Activated CD8-positive, alpha-beta memory T cell treated with anti-CD3 and anti-CD28 coated beads, Interleukin-2, amount 10 ng/mL, durations not matched to agents 7 days and 5 days (primary cell): ENCODE measurements around the gene OLFML2A. TPM values are rescaled to one million over a fixed set of nuclear protein-coding genes. Genes with fewer than 3 reads are reported as not detected.
A peak's percentile ranks its signal among the peaks of the same experiment; 100 is the strongest.

ENCODE experiments used
- ATAC-seq: fragments of 150-1000 bp; cut with Tn5 transposase; one replicate; pipeline ENCODE4 v1.10.0; 2021; ENCODE audit warnings: moderate library complexity
- CTCF ChIA-PET: fragments of 350-600 bp; sonication (Branson Sonifier 250); formaldehyde crosslinking; loops from one replicate; lab custom pipeline; 2021; ENCODE audit warnings: antibody characterized with exemption; lab: Charles Lee
- DNase-seq: peaks from one replicate; pipeline ENCODE4 v3.0.0-alpha.2; 2020
- H3K27ac Mint-ChIP-seq: one replicate; pipeline ENCODE4 v1.8.0; 2021; ENCODE audit warnings: mild to moderate bottlenecking, mixed read lengths
- H3K27me3 Mint-ChIP-seq: one replicate; pipeline ENCODE4 v1.8.0; 2021; ENCODE audit warnings: mixed read lengths
- H3K36me3 Mint-ChIP-seq: one replicate; pipeline ENCODE4 v1.8.0; 2021; ENCODE audit warnings: mild to moderate bottlenecking, mixed read lengths
- H3K4me1 Mint-ChIP-seq: one replicate; pipeline ENCODE4 v1.8.0; 2021; ENCODE audit warnings: mixed read lengths
- H3K4me3 Mint-ChIP-seq: one replicate; pipeline ENCODE4 v1.8.0; 2021; ENCODE audit warnings: mild to moderate bottlenecking, moderate library complexity, mixed read lengths
- H3K9me3 Mint-ChIP-seq: one replicate; pipeline ENCODE4 v1.8.0; 2022; ENCODE audit warnings: low read depth, mixed read lengths
- total RNA-seq, 2 experiments: library from RNA; stranded (reverse); gene quantifications; one replicate each; pipeline ENCODE4 v1.2.3, GENCODE V29; 2021

OLFML2A gene
- total RNA-seq, 2 experiments from 2014 or later = not detected

GRCh38 chr9:124764774-124765438 lies 12.0 kb upstream of the OLFML2A start:
- no peak overlapping the region for H3K27ac Mint-ChIP-seq
- peaks cover 94% of the 10 kb centered on the region for H3K27me3 Mint-ChIP-seq
- DNase-seq = no peak
- no peak for ATAC-seq
- H3K9me3 Mint-ChIP-seq = no peaks in the 10 kb centered on the region
- H3K36me3 Mint-ChIP-seq = no peaks in the 10 kb centered on the region
- CTCF ChIA-PET = interaction anchor here (1.5 to 3.0 kb wide), 4 partner anchors 7 to 88 kb away, joined by 4 to 14 read pairs (median 10); partner anchors contain the start of genes NR6A1, OLFML2A and WDR38
- H3K4me3 Mint-ChIP-seq = no peak overlapping the region
- peaks cover 8% of the 10 kb centered on the region for H3K4me1 Mint-ChIP-seq

DNA sequence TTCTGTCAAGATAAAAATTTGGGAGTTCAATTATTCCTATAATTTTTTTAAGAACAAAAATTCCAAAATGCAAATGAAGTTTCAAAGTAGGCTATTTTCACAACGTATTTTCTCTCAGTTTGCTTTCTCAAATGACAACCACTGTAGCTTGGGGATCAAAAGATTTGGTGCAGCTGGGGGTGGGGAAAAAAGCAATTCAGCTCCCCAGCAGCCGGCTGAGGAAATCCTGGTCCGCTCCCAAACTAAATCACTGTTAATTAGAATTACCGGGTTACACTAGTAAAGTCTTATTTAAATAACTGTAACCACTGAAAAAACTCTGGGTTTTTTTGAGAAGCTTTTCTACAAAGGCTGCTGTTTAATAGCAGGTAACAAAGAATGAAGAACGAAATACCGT lies 11.5 kb upstream of the OLFML2A start:
- no peak overlapping the region for H3K27ac Mint-ChIP-seq

GRCh38 chr9:124766326-124766725 lies 10.6 kb upstream of the OLFML2A start:
- no peaks in the 10 kb centered on the region for H3K9me3 Mint-ChIP-seq
- no peak for DNase-seq
- no peak overlapping the region for H3K4me3 Mint-ChIP-seq
- no peaks in the 10 kb centered on the region for H3K36me3 Mint-ChIP-seq
- peaks cover 86% of the 10 kb centered on the region for H3K27me3 Mint-ChIP-seq
- ATAC-seq = no peak
- CTCF ChIA-PET = interaction anchor here (0.7 to 2.4 kb wide), 6 partner anchors 8 to 86 kb away, joined by 3 to 18 read pairs (median 5); partner anchors contain the start of genes OLFML2A and WDR38
- H3K4me1 Mint-ChIP-seq = peaks cover 13% of the 10 kb centered on the region
- H3K27ac Mint-ChIP-seq = no peak overlapping the region

More for the DNA sequence above, 11.5 kb upstream of the OLFML2A start:
- DNase-seq (no peak), ATAC-seq (no peak)
- CTCF ChIA-PET = interaction anchor here (1.1 to 2.4 kb wide), 5 partner anchors 9 to 87 kb away, joined by 4 to 18 read pairs (median 7); partner anchors contain the start of genes OLFML2A and WDR38
- Mint-ChIP-seq H3K4me3 (no peak overlapping the region), H3K36me3 (no peaks in the 10 kb centered on the region), H3K9me3 (no peaks in the 10 kb centered on the region), H3K4me1 (peaks cover 11% of the 10 kb centered on the region), H3K27me3 (peaks cover 95% of the 10 kb centered on the region)

DNA sequence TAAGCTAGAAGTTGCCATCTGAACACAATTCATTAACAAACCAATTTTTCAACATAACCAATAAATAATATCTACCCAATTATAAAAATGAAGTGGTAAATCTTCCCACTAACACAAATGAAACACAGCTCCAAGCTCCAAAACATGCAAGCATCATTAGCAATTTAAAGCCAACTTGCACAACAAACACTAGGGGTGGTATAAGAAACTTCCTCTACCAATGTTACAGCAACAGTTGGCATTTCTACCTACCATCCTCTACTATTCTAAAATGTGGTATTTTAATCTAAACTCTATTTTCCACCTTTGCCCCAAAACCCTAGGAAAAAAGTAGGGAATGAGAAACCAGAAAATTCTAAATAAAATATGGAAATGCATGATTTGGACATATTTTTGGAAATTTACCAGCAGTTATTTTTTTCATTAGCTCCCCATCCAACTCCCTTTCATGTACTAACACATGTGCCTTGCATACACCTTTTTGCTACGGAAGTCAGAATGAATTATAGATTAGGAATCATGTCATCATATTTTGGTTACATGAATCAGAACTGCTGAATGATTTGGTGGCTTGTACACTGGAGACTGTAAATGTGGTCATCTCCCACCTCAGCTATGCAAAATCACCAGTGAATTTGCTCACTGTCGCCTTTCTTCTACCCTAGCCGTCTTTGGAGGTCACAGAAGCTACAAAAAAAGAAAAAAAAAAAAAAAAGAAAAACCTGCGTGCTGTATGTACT lies 9.9 kb upstream of the OLFML2A start:
- ATAC-seq (no peak), DNase-seq (no peak)
- no peak overlapping the region for H3K4me3 Mint-ChIP-seq
- peaks cover 19% of the 10 kb centered on the region for H3K4me1 Mint-ChIP-seq
- CTCF ChIA-PET = interaction anchor here (0.7 to 2.4 kb wide), 5 partner anchors 10 to 86 kb away, joined by 3 to 18 read pairs (median 4); partner anchors contain the start of genes OLFML2A and WDR38
- H3K27ac Mint-ChIP-seq = no peak overlapping the region
- H3K9me3 Mint-ChIP-seq = no peaks in the 10 kb centered on the region
- H3K36me3 Mint-ChIP-seq = no peaks in the 10 kb centered on the region
- H3K27me3 Mint-ChIP-seq = peaks cover 82% of the 10 kb centered on the region

DNA sequence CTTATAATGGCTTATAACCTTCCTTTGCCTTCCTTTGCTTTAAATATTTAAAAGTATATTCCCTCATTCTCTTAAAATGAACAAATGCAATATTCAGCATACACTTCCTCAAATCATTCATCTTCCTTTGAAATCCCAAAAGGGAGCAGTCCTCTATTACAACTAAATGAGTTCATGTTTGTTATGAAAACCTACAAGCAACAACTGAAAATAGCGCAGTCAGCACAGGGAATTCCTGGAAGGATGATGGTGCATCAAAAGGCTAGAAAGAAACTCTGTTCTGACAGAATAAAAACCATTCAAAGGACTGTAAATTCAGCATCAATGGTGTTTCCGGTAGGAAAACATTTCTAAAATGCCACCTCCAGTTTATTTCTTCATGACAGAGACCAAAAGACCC lies 9.1 kb upstream of the OLFML2A start:
- no peak for DNase-seq
- Mint-ChIP-seq H3K4me3 (no peak overlapping the region), H3K27ac (no peak overlapping the region), H3K9me3 (no peaks in the 10 kb centered on the region), H3K27me3 (peaks cover 83% of the 10 kb centered on the region), H3K36me3 (no peaks in the 10 kb centered on the region), H3K4me1 (peaks cover 26% of the 10 kb centered on the region)
- CTCF ChIA-PET = interaction anchor here (2.4 to 13.1 kb wide), 2 partner anchors 83 to 85 kb away, joined by 18 to 380 read pairs; partner anchors contain the start of gene WDR38
- ATAC-seq = no peak

- H3K36me3 Mint-ChIP-seq = no peaks in the 10 kb centered on the region
- peaks cover 28% of the 10 kb centered on the region for H3K4me1 Mint-ChIP-seq
- no peaks in the 10 kb centered on the region for H3K9me3 Mint-ChIP-seq
- ATAC-seq = no peak
- DNase-seq = no peak
- no peak overlapping the region for H3K4me3 Mint-ChIP-seq
- CTCF ChIA-PET = interaction anchor here (1.4 to 13.1 kb wide), 3 partner anchors 8 to 82 kb away, joined by 4 to 380 read pairs (median 6); partner anchors contain the start of genes OLFML2A and WDR38
- no peak overlapping the region for H3K27ac Mint-ChIP-seq
- peaks cover 78% of the 10 kb centered on the region for H3K27me3 Mint-ChIP-seq
These were observed 8.6 kb upstream of the OLFML2A start for GRCh38 chr9:124768334-124768733.

GRCh38 chr9:124768750-124769548 lies 8.0 kb upstream of the OLFML2A start:
- peaks cover 74% of the 10 kb centered on the region for H3K27me3 Mint-ChIP-seq
- CTCF ChIA-PET = interaction anchor here (0.8 to 13.1 kb wide), 4 partner anchors 8 to 375 kb away, joined by 3 to 380 read pairs (median 5); partner anchors contain the start of genes OLFML2A and WDR38
- H3K4me1 Mint-ChIP-seq = peaks cover 35% of the 10 kb centered on the region
- no peak for DNase-seq
- no peak overlapping the region for H3K27ac Mint-ChIP-seq
- no peaks in the 10 kb centered on the region for H3K36me3 Mint-ChIP-seq
- no peaks in the 10 kb centered on the region for H3K9me3 Mint-ChIP-seq
- no peak for ATAC-seq
- peak overlapping the region; percentile 74 for H3K4me3 Mint-ChIP-seq

DNA sequence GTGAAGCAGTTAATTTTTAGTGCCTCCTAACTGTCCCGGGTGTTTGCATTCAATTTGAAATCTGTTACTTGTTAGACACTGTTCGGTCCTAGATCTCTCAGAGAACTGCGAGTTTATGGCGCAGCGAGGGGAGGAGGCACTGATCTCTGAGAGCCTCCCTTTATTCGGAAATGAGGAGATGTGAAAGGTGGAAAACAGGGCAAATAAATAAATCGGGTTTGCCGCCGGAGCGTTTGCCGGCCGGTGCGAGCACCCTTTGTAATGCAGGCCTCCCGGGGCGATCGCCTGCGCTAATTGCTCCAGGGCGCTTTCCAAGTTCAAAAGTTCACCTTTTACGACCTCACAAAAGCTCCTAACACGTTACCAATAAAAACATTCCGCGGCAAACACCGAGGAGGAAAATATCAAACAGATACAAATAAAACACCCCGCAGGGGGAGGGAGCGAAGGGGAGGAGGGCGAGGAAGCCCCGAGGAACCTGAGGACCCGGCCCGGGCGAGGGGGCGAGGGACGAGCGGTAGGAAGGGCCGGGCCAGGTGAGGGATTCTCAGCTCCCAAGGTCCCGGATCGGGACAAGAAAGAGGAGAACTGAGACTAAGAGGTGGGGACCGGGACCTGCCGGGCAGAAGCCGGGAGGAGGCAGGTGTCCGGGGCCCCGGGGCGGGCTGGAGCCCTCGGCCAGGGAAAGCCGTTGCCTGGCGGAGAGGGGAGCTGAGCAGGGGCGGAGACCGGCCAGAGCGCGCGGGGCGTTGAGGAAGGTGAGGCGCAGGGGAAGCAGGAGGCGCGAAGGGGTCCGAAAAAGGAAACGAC lies 7.2 kb upstream of the OLFML2A start:
- no peak overlapping the region for H3K27ac Mint-ChIP-seq
- H3K27me3 Mint-ChIP-seq = peaks cover 70% of the 10 kb centered on the region
- peaks cover 41% of the 10 kb centered on the region for H3K4me1 Mint-ChIP-seq
- H3K9me3 Mint-ChIP-seq = no peaks in the 10 kb centered on the region
- DNase-seq (no peak), ATAC-seq (no peak)
- H3K36me3 Mint-ChIP-seq = no peaks in the 10 kb centered on the region
- peak overlapping the region; percentile 74 for H3K4me3 Mint-ChIP-seq
- CTCF ChIA-PET = interaction anchor here (0.7 to 13.1 kb wide), 7 partner anchors 8 to 515 kb away, joined by 3 to 380 read pairs (median 4); partner anchors contain the start of genes ARPC5L, OLFML2A, RPL35 and WDR38

DNA sequence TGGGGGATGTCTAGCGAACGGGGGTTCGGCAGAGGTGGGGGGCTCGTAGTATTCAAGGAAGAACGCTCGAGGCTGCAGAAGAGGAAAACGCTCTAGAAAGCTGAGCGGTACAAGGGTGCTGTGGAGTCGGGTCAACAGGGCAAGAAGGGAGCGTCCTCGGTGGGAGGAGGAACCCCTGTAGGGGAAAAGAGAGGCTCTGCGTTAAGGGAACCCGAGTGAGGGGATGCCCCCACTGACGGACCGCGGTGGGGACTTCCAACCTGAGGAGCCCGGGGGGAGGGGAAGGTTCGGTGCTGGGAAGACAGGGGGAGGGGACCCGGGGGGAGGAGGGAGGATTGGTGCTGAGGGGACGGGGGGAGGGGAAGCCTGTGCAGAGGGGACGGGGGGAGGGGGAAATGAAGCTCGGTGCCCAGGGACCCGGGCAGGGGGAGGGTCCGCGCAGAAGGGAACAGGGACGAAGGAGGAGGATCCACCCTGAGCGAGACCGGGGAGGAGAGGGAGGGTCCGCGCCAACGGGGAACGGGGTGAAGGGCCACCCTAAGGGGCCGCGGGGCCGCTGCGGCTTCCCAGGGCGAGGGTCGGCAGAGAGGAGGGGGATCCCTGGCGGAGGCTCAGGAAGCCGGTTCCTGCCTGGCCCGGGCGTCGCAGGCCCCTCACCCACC lies 6.4 kb upstream of the OLFML2A start:
- no peaks in the 10 kb centered on the region for H3K36me3 Mint-ChIP-seq
- DNase-seq = no peak

GRCh38 chr9:124771021-124771866 lies 5.7 kb upstream of the OLFML2A start, which contains the start of gene NR6A1:
NR6A1 (minus strand) TSS chr9:124771311.
- Mint-ChIP-seq H3K27ac (peak within 1 kb of the TSS; percentile 82), H3K27me3 (peaks cover 66% of the 10 kb centered on the region), H3K4me1 (peaks cover 45% of the 10 kb centered on the region), H3K36me3 (no peaks in the 10 kb centered on the region), H3K4me3 (peak within 1 kb of the TSS; percentile 78), H3K9me3 (no peaks in the 10 kb centered on the region)
- CTCF ChIA-PET = interaction anchor here (0.6 to 13.1 kb wide), 21 partner anchors 8 to 602 kb away, joined by 3 to 380 read pairs (median 4); partner anchors contain the start of genes ARPC5L, HSPA5, RPL35 and WDR38
- peak; percentile 93 for ATAC-seq
- peak; percentile 96 for DNase-seq

More for the DNA sequence above, 6.4 kb upstream of the OLFML2A start:
- no peak for ATAC-seq
- CTCF ChIA-PET = interaction anchor here (0.7 to 13.1 kb wide), 12 partner anchors 7 to 603 kb away, joined by 3 to 380 read pairs (median 7); partner anchors contain the start of genes ARPC5L, HSPA5, RPL35 and WDR38
- Mint-ChIP-seq H3K4me3 (peak overlapping the region; percentile 74), H3K4me1 (peaks cover 41% of the 10 kb centered on the region), H3K27me3 (peaks cover 64% of the 10 kb centered on the region), H3K27ac (no peak overlapping the region), H3K9me3 (no peaks in the 10 kb centered on the region)
